ENCODE measurements around the gene GMEB2. TPM values are rescaled to one million over a fixed set of nuclear protein-coding genes. Genes with fewer than 3 reads are reported as not detected.
"Not testable (repeated sequence)": the region's sequence is repeated elsewhere in the genome, so short reads cannot be mapped to it uniquely, and the experiment has no call there.

The GMEB2 gene
- total RNA-seq, 1 experiment from 2014 or later: 42.5 TPM

- peak; percentile 47 for DNase-seq (ENCODE audit: low spot score)
Measured at GRCh38 chr20:63573647-63574131, 53.2 kb downstream of the GMEB2 start.

GRCh38 chr20:63572788-63573646 is 53.9 kb downstream of the GMEB2 start:
- DNase-seq (ENCODE audit: low spot score): peak; percentile 69

- no peak for DNase-seq (ENCODE audit: low spot score)
Measured at GRCh38 chr20:63572071-63572787, 54.7 kb downstream of the GMEB2 start.

- DNase-seq (ENCODE audit: low spot score): not testable (repeated sequence)
Measured at GRCh38 chr20:63571087-63571478, 55.8 kb downstream of the GMEB2 start.

GRCh38 chr20:63570281-63571086 is 56.4 kb downstream of the GMEB2 start:
- no peak for DNase-seq (ENCODE audit: low spot score)

- DNase-seq (ENCODE audit: low spot score): no peak
Measured at GRCh38 chr20:63568986-63569949, 57.6 kb downstream of the GMEB2 start.

- DNase-seq (ENCODE audit: low spot score): no peak
Measured at GRCh38 chr20:63568170-63568981, 58.5 kb downstream of the GMEB2 start.

- no peak for DNase-seq (ENCODE audit: low spot score)
Measured at GRCh38 chr20:63567386-63568169, 59.3 kb downstream of the GMEB2 start.

GRCh38 chr20:63567136-63567385 is 59.8 kb downstream of the GMEB2 start:
- DNase-seq (ENCODE audit: low spot score): no peak

GRCh38 chr20:63566395-63567135 is 60.3 kb downstream of the GMEB2 start:
- DNase-seq (ENCODE audit: low spot score): no peak

- no peak for DNase-seq (ENCODE audit: low spot score)
Measured at GRCh38 chr20:63565699-63566335, 61.1 kb downstream of the GMEB2 start.

GRCh38 chr20:63565021-63565698 is 61.7 kb downstream of the GMEB2 start:
- no peak for DNase-seq (ENCODE audit: low spot score)

GRCh38 chr20:63564036-63564810 is 62.7 kb downstream of the GMEB2 start:
- DNase-seq (ENCODE audit: low spot score): no peak

GRCh38 chr20:63563225-63563935 is 63.5 kb downstream of the GMEB2 start:
- no peak for DNase-seq (ENCODE audit: low spot score)

GRCh38 chr20:63562461-63563224 is 64.3 kb downstream of the GMEB2 start:
- no peak for DNase-seq (ENCODE audit: low spot score)

Measured in HT-29 (cell line).